ENCODE data around the gene WDR86.

GRCh38 chr7:151416112-151416940, 6.5 kb upstream of the WDR86 start:
- TF ChIP-seq, protein P1, sequence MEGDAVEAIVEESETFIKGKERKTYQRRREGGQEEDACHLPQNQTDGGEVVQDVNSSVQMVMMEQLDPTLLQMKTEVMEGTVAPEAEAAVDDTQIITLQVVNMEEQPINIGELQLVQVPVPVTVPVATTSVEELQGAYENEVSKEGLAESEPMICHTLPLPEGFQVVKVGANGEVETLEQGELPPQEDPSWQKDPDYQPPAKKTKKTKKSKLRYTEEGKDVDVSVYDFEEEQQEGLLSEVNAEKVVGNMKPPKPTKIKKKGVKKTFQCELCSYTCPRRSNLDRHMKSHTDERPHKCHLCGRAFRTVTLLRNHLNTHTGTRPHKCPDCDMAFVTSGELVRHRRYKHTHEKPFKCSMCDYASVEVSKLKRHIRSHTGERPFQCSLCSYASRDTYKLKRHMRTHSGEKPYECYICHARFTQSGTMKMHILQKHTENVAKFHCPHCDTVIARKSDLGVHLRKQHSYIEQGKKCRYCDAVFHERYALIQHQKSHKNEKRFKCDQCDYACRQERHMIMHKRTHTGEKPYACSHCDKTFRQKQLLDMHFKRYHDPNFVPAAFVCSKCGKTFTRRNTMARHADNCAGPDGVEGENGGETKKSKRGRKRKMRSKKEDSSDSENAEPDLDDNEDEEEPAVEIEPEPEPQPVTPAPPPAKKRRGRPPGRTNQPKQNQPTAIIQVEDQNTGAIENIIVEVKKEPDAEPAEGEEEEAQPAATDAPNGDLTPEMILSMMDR (IDR thresholded peaks at IDR 0.05; ENCODE audit: insufficient read depth, low read length) = no peak
- TF ChIP-seq GABPA (IDR thresholded peaks at IDR 0.05; ENCODE audit: low read depth) (no peak), POLR2AphosphoS5 (IDR thresholded peaks at IDR 0.05; ENCODE audit: low read depth) (no peak), REST (IDR thresholded peaks at IDR 0.05; ENCODE audit: insufficient replicate concordance, low read depth) (no peak), SPI1 (IDR thresholded peaks at IDR 0.05; ENCODE audit: borderline replicate concordance, low read depth) (no peak)

Data from HL-60 (cell line).